ENCODE results near the gene UBAC2.

DNA sequence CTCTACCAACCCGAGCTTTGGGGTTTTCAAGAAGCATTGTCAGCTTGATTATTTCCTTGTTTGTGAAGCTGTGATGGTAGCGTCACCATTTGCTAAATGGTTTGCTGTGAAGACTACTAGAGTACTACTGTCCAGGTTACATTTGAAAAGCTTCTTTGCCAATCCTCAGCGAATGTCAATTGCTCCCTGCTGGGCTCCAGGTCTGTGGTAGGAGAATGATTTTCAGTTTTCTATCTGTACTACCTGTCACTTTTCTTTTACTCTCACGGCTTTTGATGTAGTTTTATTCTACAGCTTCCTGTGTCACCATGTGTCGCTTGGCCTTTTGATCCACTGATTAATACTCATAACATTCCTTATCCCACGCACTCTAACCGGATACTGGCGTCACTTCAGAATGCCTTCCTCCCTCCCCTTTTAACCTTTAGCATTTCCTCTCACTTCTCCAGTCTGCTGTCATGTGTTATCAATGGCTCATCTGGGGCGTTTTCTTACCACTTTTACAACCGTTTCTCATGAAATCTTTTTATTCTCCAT, 114.1 kb downstream of the UBAC2 start:
- TF ChIP-seq, protein P1, sequence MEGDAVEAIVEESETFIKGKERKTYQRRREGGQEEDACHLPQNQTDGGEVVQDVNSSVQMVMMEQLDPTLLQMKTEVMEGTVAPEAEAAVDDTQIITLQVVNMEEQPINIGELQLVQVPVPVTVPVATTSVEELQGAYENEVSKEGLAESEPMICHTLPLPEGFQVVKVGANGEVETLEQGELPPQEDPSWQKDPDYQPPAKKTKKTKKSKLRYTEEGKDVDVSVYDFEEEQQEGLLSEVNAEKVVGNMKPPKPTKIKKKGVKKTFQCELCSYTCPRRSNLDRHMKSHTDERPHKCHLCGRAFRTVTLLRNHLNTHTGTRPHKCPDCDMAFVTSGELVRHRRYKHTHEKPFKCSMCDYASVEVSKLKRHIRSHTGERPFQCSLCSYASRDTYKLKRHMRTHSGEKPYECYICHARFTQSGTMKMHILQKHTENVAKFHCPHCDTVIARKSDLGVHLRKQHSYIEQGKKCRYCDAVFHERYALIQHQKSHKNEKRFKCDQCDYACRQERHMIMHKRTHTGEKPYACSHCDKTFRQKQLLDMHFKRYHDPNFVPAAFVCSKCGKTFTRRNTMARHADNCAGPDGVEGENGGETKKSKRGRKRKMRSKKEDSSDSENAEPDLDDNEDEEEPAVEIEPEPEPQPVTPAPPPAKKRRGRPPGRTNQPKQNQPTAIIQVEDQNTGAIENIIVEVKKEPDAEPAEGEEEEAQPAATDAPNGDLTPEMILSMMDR (IDR thresholded peaks at IDR 0.05): no peak
- no peak for TF ChIP-seq POLR2A (IDR thresholded peaks at IDR 0.05)
